ENCODE data around the gene SNAI1.

Gene SNAI1

GRCh38 chr20:50005471-50005981, 22.7 kb downstream of the SNAI1 start:
- DNase-seq = no peak
- H3K9me2 ChIP-seq (replicated peaks; ENCODE audit: insufficient read depth, low read length) = no peaks in the 10 kb centered on the region
- no peaks in the 10 kb centered on the region for H3F3A ChIP-seq (ENCODE audit: insufficient read depth, low read length)
- H3K4me1 ChIP-seq (ENCODE audit: low read length) = 0 out of 2 replicates have a peak, but pooled peaks cover 4% of the 10 kb centered on the region
- no peak overlapping the region for H3K4me3 ChIP-seq (ENCODE audit: low read length)
- no peak overlapping the region for H3K4me2 ChIP-seq (ENCODE audit: low read depth, low read length)
- no peaks in the 10 kb centered on the region for H3K36me3 ChIP-seq (replicated peaks; ENCODE audit: insufficient read depth, low read length)
- H2AFZ ChIP-seq (ENCODE audit: low read length) = no peak overlapping the region
- TF ChIP-seq EZH2phosphoT487 (IDR thresholded peaks at IDR 0.05; ENCODE audit: low read length) (no peak), CTCF (IDR thresholded peaks at IDR 0.05; ENCODE audit: low read length) (no peak), EZH2 (optimal IDR thresholded peaks at IDR 0.05; ENCODE audit: low read depth, low read length) (no peak)
- H3K79me2 ChIP-seq (ENCODE audit: low read length) = no peaks in the 10 kb centered on the region
- no peaks in the 10 kb centered on the region for H3K27me3 ChIP-seq (replicated peaks; ENCODE audit: insufficient read depth, low read length)
- no peaks in the 10 kb centered on the region for H4K20me1 ChIP-seq (ENCODE audit: insufficient read depth, low read length)
- H3K9ac ChIP-seq (ENCODE audit: low read length) = no peak overlapping the region
- no peaks in the 10 kb centered on the region for H3K9me3 ChIP-seq (replicated peaks; ENCODE audit: insufficient read depth, low read length)
- H3K27ac ChIP-seq (ENCODE audit: low read length) = no peak overlapping the region

- no peak overlapping the region for H3K4me3 ChIP-seq (ENCODE audit: low read length)
- H4K20me1 ChIP-seq (ENCODE audit: insufficient read depth, low read length) = no peaks in the 10 kb centered on the region
- H2AFZ ChIP-seq (ENCODE audit: low read length) = no peak overlapping the region
- H3K79me2 ChIP-seq (ENCODE audit: low read length) = no peaks in the 10 kb centered on the region
- no peaks in the 10 kb centered on the region for H3K9me2 ChIP-seq (replicated peaks; ENCODE audit: insufficient read depth, low read length)
- H3K27me3 ChIP-seq (replicated peaks; ENCODE audit: insufficient read depth, low read length) = no peaks in the 10 kb centered on the region
- no peak for DNase-seq
- no peaks in the 10 kb centered on the region for H3K9me3 ChIP-seq (replicated peaks; ENCODE audit: insufficient read depth, low read length)
- H3K4me1 ChIP-seq (ENCODE audit: low read length) = peaks cover 5% of the 10 kb centered on the region
- H3K36me3 ChIP-seq (replicated peaks; ENCODE audit: insufficient read depth, low read length) = no peaks in the 10 kb centered on the region
- H3K4me2 ChIP-seq (ENCODE audit: low read depth, low read length) = no peak overlapping the region
- peaks cover 7% of the 10 kb centered on the region for H3F3A ChIP-seq (ENCODE audit: insufficient read depth, low read length)
- no peak overlapping the region for H3K9ac ChIP-seq (ENCODE audit: low read length)
- no peak for TF ChIP-seq EZH2 (optimal IDR thresholded peaks at IDR 0.05; ENCODE audit: low read depth, low read length)
- TF ChIP-seq EZH2phosphoT487 (IDR thresholded peaks at IDR 0.05; ENCODE audit: low read length) = no peak
- TF ChIP-seq CTCF (IDR thresholded peaks at IDR 0.05; ENCODE audit: low read length) = no peak
- H3K27ac ChIP-seq (ENCODE audit: low read length) = no peak overlapping the region
Measured at GRCh38 chr20:50007369-50007768, 24.6 kb downstream of the SNAI1 start.

GRCh38 chr20:50008007-50008406, 25.2 kb downstream of the SNAI1 start:
- H2AFZ ChIP-seq (ENCODE audit: low read length) = no peak overlapping the region
- H3K9ac ChIP-seq (ENCODE audit: low read length) = no peak overlapping the region
- H3K27ac ChIP-seq (ENCODE audit: low read length) = no peak overlapping the region
- H4K20me1 ChIP-seq (ENCODE audit: insufficient read depth, low read length) = no peaks in the 10 kb centered on the region
- H3K9me2 ChIP-seq (replicated peaks; ENCODE audit: insufficient read depth, low read length) = no peaks in the 10 kb centered on the region
- H3K4me2 ChIP-seq (ENCODE audit: low read depth, low read length) = no peak overlapping the region
- no peaks in the 10 kb centered on the region for H3K9me3 ChIP-seq (replicated peaks; ENCODE audit: insufficient read depth, low read length)
- no peak for DNase-seq
- no peaks in the 10 kb centered on the region for H3K79me2 ChIP-seq (ENCODE audit: low read length)
- H3K4me1 ChIP-seq (ENCODE audit: low read length) = peaks cover 12% of the 10 kb centered on the region
- peaks cover 10% of the 10 kb centered on the region for H3F3A ChIP-seq (ENCODE audit: insufficient read depth, low read length)
- no peaks in the 10 kb centered on the region for H3K27me3 ChIP-seq (replicated peaks; ENCODE audit: insufficient read depth, low read length)
- H3K36me3 ChIP-seq (replicated peaks; ENCODE audit: insufficient read depth, low read length) = no peaks in the 10 kb centered on the region
- TF ChIP-seq EZH2 (optimal IDR thresholded peaks at IDR 0.05; ENCODE audit: low read depth, low read length) (no peak), CTCF (IDR thresholded peaks at IDR 0.05; ENCODE audit: low read length) (no peak), EZH2phosphoT487 (IDR thresholded peaks at IDR 0.05; ENCODE audit: low read length) (no peak)
- H3K4me3 ChIP-seq (ENCODE audit: low read length) = no peak overlapping the region
